GM18868 (cell line): Measurements from ENCODE around the gene SLBP.
"Not testable (repeated sequence)": the region's sequence is repeated elsewhere in the genome, so short reads cannot be mapped to it uniquely, and the experiment has no call there.

Experiments used
- ATAC-seq: cut with Tn5 transposase; IDR thresholded peaks from one replicate; pipeline ENCODE4 v1.9.1; 2021; ENCODE audit warnings: mild to moderate bottlenecking, moderate library complexity; ENCODE audit not compliant: unreplicated experiment

Gene SLBP

GRCh38 chr4:1714303-1715001, 2.3 kb upstream of the SLBP start:
- no peak for ATAC-seq

- peak; percentile 2 for ATAC-seq
These were observed 1.1 kb upstream of the SLBP start for GRCh38 chr4:1713003-1713851.

GRCh38 chr4:1711571-1712215, 426 bp downstream of the SLBP start:
- ATAC-seq = peak; percentile 6

- no peak for ATAC-seq
These were observed 1.0 kb downstream of the SLBP start for GRCh38 chr4:1711055-1711570.

GRCh38 chr4:1708581-1708980, 3.5 kb downstream of the SLBP start:
- ATAC-seq = no peak

- ATAC-seq = no peak
These were observed 5.8 kb downstream of the SLBP start for GRCh38 chr4:1706358-1706757.

GRCh38 chr4:1705732-1706131, 6.4 kb downstream of the SLBP start:
- no peak for ATAC-seq

GRCh38 chr4:1703867-1704266, 8.3 kb downstream of the SLBP start:
- no peak for ATAC-seq

- not testable (repeated sequence) for ATAC-seq
These were observed 10.4 kb downstream of the SLBP start for GRCh38 chr4:1701671-1702070.

- ATAC-seq = no peak
These were observed 16.2 kb downstream of the SLBP start for GRCh38 chr4:1695913-1696312.

GRCh38 chr4:1693131-1693896, 18.8 kb downstream of the SLBP start:
- ATAC-seq = no peak

GRCh38 chr4:1691737-1692373, 20.3 kb downstream of the SLBP start:
- no peak for ATAC-seq

- ATAC-seq = no peak
These were observed 21.4 kb downstream of the SLBP start for GRCh38 chr4:1690698-1691097.

GRCh38 chr4:1686440-1687036, 25.6 kb downstream of the SLBP start:
- ATAC-seq = no peak

GRCh38 chr4:1685235-1686150, 26.6 kb downstream of the SLBP start:
- no peak for ATAC-seq

- no peak for ATAC-seq
These were observed 27.4 kb downstream of the SLBP start for GRCh38 chr4:1684506-1685234.

GRCh38 chr4:1683736-1684505, 28.2 kb downstream of the SLBP start, which contains the start of gene FAM53A:
Gene FAM53A (minus strand): TSS chr4:1684313. CDS start chr4:1668741, 15,572 bp downstream.
- peak; percentile 87 for ATAC-seq
